ENCODE data around the gene ANKRD2. TPM values are rescaled to one million over a fixed set of nuclear protein-coding genes. Genes with fewer than 3 reads are reported as not detected.

ANKRD2 gene
- total RNA-seq, 1 experiment from 2014 or later: 5.8 TPM

DNA sequence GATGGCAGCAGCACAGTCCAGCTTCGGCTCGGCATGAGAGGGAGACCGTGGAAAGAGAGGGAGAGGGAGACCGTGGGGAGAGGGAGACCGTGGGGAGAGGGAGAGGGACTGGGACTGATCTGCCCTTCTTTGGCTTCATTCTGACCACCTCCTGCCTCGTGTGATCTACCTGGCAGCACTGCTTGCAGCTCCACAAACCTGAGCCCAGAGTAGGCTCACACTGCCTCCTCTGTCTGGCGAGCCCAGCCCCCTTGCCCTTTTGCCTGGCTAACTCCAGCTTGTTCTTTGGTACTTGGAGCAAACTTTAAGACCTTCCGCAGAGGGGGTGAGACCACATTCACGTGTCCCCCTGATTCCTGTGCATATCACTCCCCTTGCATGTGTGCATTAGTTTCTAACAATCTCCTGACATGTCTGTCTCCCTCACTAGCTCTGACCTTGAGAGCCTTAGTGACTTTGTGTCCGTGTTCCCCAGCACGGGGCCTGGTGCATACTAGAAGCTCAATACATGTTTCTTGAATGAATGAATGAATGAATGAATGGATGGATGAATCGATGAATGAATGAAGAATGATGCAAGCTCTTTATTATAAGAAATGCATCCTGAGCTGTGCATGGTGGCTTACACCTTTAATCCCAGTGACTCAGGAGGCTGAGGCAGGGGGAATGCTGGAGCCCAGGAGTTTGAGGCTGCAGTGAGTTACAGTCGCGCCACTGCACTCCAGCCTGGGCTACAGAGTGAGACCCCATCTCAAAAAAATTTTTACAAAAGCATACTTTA is 42.7 kb upstream of the ANKRD2 start:
- Mint-ChIP-seq H3K27ac (ENCODE audit: low read depth, unreplicated experiment) (no peak overlapping the region), H3K9me3 (ENCODE audit: unreplicated experiment) (no peaks in the 10 kb centered on the region), H3K27me3 (ENCODE audit: insufficient read depth, unreplicated experiment) (no peaks in the 10 kb centered on the region), H3K4me1 (ENCODE audit: insufficient read depth, unreplicated experiment) (peaks cover 5% of the 10 kb centered on the region), H3K36me3 (ENCODE audit: insufficient read depth, unreplicated experiment) (no peaks in the 10 kb centered on the region), H3K4me3 (ENCODE audit: unreplicated experiment) (no peak overlapping the region)
- DNase-seq (ENCODE audit: unreplicated experiment): no peak
- no TSS peak for BruUV-seq (replicated peaks)
- ChIA-PET CTCF (no interaction called here), POLR2A (no interaction called here)
- intact Hi-C loops (cut with micrococcal nuclease): loop anchor here (2.0 kb wide), 1 partner anchor 31 kb away; the partner anchor contains the start of genes MMS19 and UBTD1
- TF ChIP-seq, protein P1, sequence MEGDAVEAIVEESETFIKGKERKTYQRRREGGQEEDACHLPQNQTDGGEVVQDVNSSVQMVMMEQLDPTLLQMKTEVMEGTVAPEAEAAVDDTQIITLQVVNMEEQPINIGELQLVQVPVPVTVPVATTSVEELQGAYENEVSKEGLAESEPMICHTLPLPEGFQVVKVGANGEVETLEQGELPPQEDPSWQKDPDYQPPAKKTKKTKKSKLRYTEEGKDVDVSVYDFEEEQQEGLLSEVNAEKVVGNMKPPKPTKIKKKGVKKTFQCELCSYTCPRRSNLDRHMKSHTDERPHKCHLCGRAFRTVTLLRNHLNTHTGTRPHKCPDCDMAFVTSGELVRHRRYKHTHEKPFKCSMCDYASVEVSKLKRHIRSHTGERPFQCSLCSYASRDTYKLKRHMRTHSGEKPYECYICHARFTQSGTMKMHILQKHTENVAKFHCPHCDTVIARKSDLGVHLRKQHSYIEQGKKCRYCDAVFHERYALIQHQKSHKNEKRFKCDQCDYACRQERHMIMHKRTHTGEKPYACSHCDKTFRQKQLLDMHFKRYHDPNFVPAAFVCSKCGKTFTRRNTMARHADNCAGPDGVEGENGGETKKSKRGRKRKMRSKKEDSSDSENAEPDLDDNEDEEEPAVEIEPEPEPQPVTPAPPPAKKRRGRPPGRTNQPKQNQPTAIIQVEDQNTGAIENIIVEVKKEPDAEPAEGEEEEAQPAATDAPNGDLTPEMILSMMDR (IDR thresholded peaks at IDR 0.05; ENCODE audit: unreplicated experiment): no peak

DNA sequence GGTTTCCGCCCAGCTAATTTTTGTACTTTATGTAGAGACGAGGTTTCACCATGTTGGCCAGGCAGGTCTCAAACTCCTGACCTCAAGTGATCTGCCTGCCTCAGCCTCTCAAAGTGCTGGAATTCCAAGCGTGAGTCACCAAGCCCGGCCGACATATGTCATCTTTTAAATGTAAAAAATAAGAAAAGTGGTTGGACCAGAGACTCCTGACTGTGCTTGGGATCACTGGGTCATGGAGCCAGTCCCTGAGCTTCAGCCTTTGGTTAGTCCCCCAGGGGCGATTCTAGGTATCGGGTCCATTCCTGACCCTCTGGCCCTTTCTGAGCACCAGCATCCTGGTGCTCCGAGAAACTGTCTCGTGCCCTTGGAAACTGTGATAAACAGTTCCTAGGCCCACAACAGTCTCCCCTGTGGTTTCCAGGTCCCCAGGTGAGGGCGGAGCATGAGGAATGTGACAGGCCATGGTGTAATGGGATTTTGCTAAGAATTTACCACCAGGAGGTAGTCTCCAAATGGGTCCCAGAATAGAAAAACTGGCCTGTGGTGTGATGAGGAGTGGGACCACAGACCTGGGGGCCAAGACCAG is 41.1 kb upstream of the ANKRD2 start:
- BruUV-seq (replicated peaks): no TSS peak
- no peak for DNase-seq (ENCODE audit: unreplicated experiment)
- Mint-ChIP-seq H3K4me3 (ENCODE audit: unreplicated experiment) (no peak overlapping the region), H3K27ac (ENCODE audit: low read depth, unreplicated experiment) (no peak overlapping the region), H3K36me3 (ENCODE audit: insufficient read depth, unreplicated experiment) (no peaks in the 10 kb centered on the region), H3K27me3 (ENCODE audit: insufficient read depth, unreplicated experiment) (no peaks in the 10 kb centered on the region), H3K9me3 (ENCODE audit: unreplicated experiment) (no peaks in the 10 kb centered on the region), H3K4me1 (ENCODE audit: insufficient read depth, unreplicated experiment) (peaks cover 5% of the 10 kb centered on the region)
- ChIA-PET CTCF (interaction anchor here (0.9 to 1.0 kb wide), 2 partner anchors 13 to 23 kb away, joined by 3 to 7 read pairs; no protein-coding TSS in a partner anchor), POLR2A (no interaction called here)
- intact Hi-C loops (cut with micrococcal nuclease): loop anchor here (2.0 kb wide), 1 partner anchor 33 kb away; the partner anchor contains the start of genes MMS19 and UBTD1
- TF ChIP-seq, protein P1 (IDR thresholded peaks at IDR 0.05; ENCODE audit: unreplicated experiment): no peak

DNA sequence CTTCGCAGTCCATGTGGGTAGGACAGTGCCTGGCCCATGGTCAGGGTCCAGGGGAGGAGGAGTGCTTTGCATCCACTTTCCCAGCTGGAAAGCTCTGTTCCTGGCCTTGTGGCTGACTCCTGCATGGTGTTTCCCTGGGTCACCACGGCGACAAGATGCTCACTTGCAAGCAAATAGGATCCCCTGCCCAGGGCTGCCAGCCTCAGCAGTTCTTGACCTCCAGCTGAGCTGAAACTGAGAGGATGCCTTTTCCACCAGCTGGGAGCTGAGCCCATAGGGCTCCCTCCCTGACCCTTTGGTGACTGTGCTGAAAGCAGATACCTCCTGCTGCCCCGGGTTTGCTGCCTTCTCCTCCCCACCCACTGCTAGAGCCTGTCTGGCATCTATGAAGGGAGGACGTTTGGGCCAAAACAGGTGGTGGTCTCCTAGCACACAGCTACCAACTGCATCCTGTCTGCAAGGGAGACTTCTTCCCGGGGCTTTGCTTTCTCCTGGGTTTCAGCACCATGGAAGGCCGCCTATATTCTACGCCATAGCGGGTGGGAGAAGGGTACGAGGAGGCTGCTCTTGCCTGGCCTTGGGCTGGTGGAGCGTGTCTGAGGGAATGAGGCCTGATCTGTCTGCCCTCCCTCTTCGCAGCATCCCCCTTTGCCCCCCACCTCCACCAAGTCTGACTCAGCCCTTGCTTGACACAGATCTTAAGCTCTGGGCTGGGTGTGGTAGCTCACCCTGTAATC is 39.5 kb upstream of the ANKRD2 start:
- H3K4me1 Mint-ChIP-seq (ENCODE audit: insufficient read depth, unreplicated experiment): peaks cover 5% of the 10 kb centered on the region
- no TSS peak for BruUV-seq (replicated peaks)
- no peaks in the 10 kb centered on the region for H3K9me3 Mint-ChIP-seq (ENCODE audit: unreplicated experiment)
- DNase-seq (ENCODE audit: unreplicated experiment): no peak
- ChIA-PET POLR2A (interaction anchor here (0.6 to 1.4 kb wide), 3 partner anchors 22 to 141 kb away, joined by 3 to 4 read pairs (median 4); partner anchors contain the start of gene UBTD1), CTCF (interaction anchor here (0.8 to 3.3 kb wide), 8 partner anchors 9 to 80 kb away, joined by 4 to 19 read pairs (median 9); partner anchors contain the start of genes ANKRD2 and UBTD1)
- no peak overlapping the region for H3K27ac Mint-ChIP-seq (ENCODE audit: low read depth, unreplicated experiment)
- H3K27me3 Mint-ChIP-seq (ENCODE audit: insufficient read depth, unreplicated experiment): no peaks in the 10 kb centered on the region
- H3K36me3 Mint-ChIP-seq (ENCODE audit: insufficient read depth, unreplicated experiment): no peaks in the 10 kb centered on the region
- TF ChIP-seq, protein P1 (IDR thresholded peaks at IDR 0.05; ENCODE audit: unreplicated experiment): no peak
- H3K4me3 Mint-ChIP-seq (ENCODE audit: unreplicated experiment): no peak overlapping the region
- intact Hi-C loops (cut with micrococcal nuclease): no loop called here
